Natural killer cell (primary cell): ENCODE data around the gene NDUFAF5. TPM values are rescaled to one million over a fixed set of nuclear protein-coding genes. Genes with fewer than 3 reads are reported as not detected.
A peak's percentile ranks its signal among the peaks of the same experiment; 100 is the strongest.
"Not testable (repeated sequence)": the region's sequence is repeated elsewhere in the genome, so short reads cannot be mapped to it uniquely, and the experiment has no call there.

Source experiments
- ATAC-seq, 3 donors: fragments of 150-1000 bp in 2 of 3; fragments of 200-7000 bp in 1 of 3; cut with Tn5 transposase; 1 replicate in 1 of 3; 2 replicates in 2 of 3; pipeline ENCODE4 v1.10.0; 2021; ENCODE audit warnings: mild to moderate bottlenecking in 2 of 3, moderate library complexity in 2 of 3
- DNase-seq, 2 donors: peaks; one replicate each; pipeline versions ENCODE4 v3.0.0 to v3.0.0-alpha.2; 2013 to 2021; ENCODE audit warnings: mixed read lengths in 1 of 2
- H3K27ac ChIP-seq: one replicate; pipeline ENCODE4 v1.5.1; 2013; ENCODE audit warnings: mild to moderate bottlenecking, low read length
- H3K27me3 ChIP-seq: one replicate; pipeline ENCODE4 v1.6.1; 2013; ENCODE audit warnings: low read length; ENCODE audit not compliant: control insufficient read depth, insufficient read depth
- H3K36me3 ChIP-seq: one replicate; pipeline ENCODE4 v1.6.1; 2013; ENCODE audit warnings: low read length; ENCODE audit not compliant: control insufficient read depth, insufficient read depth
- H3K4me1 ChIP-seq: one replicate; pipeline ENCODE4 v1.6.1; 2013; ENCODE audit warnings: low read length; ENCODE audit not compliant: control insufficient read depth, insufficient read depth
- H3K4me3 ChIP-seq: one replicate; pipeline ENCODE4 v1.5.1; 2013; ENCODE audit warnings: low read length
- H3K9me3 ChIP-seq: one replicate; pipeline ENCODE4 v1.6.1; 2013; ENCODE audit warnings: low read length; ENCODE audit not compliant: control insufficient read depth, insufficient read depth
- H3K27ac Mint-ChIP-seq, 2 donors: one replicate each; pipeline ENCODE4 v1.8.0; 2022; ENCODE audit warnings: mild to moderate bottlenecking in 2 of 2, mixed read lengths in 2 of 2, moderate library complexity in 1 of 2
- H3K27me3 Mint-ChIP-seq, 2 donors: one replicate each; pipeline ENCODE4 v1.8.0; 2022; ENCODE audit warnings: low read depth in 2 of 2, mixed read lengths in 2 of 2
- H3K36me3 Mint-ChIP-seq: one replicate; pipeline ENCODE4 v1.8.0; 2022; ENCODE audit warnings: mixed read lengths
- H3K4me1 Mint-ChIP-seq, 2 donors: one replicate each; pipeline ENCODE4 v1.8.0; 2022; ENCODE audit warnings: mixed read lengths in 2 of 2
- H3K4me3 Mint-ChIP-seq: one replicate; pipeline ENCODE4 v1.8.0; 2022; ENCODE audit warnings: mild to moderate bottlenecking, moderate library complexity, mixed read lengths
- H3K9me3 Mint-ChIP-seq, 2 donors: one replicate each; pipeline ENCODE4 v1.8.0; 2022; ENCODE audit warnings: mixed read lengths in 2 of 2
- CTCF ChIP-seq: fragments of 200-600 bp; IDR thresholded peaks from one replicate; pipeline ENCODE4 v1.8.0; 2022; ENCODE audit warnings: antibody characterized with exemption
- WGBS: methylation state at CpG from one replicate; pipeline ENCODE4 v1.1.7; 2013; ENCODE audit warnings: missing lambda C conversion rate; ENCODE audit not compliant: insufficient coverage; 5-methylcytosine and 5-hydroxymethylcytosine counted together
- intact Hi-C: fragments of 100-400 bp; cut with micrococcal nuclease; formaldehyde crosslinking; loops from one replicate; pipeline ENCODE4 v1.14.2; 2022
- total RNA-seq, 4 donors: library from RNA; stranded (reverse); fragments of 120-200 nt in 1 of 4; gene quantifications; one replicate each; pipeline versions ENCODE4 v1.2.3 to v1.2.4, GENCODE V29; 2013 to 2022

NDUFAF5 gene
- 10 to 100 TPM; 63.4 to 75.9 (median 63.7) TPM for total RNA-seq
- total RNA-seq (2013), result 40.2 TPM

- peak; percentile 96 to 99 (median 98) for ATAC-seq
- intact Hi-C loops, result loop anchor here (5.0 to 10.0 kb wide), 2 partner anchors 148 to 860 kb away; partner anchors contain the start of gene TASP1
Observed at GRCh38 chr20:13784893-13785715, at the start of gene NDUFAF5, which contains the start of gene ESF1. Gene NDUFAF5 (plus strand): TSS chr20:13785028. CDS start chr20:13785069, 41 bp downstream. Gene ESF1 (minus strand): TSS chr20:13784919. CDS start chr20:13783140, 1,779 bp downstream.

GRCh38 chr20:13735826-13736225 is 49.0 kb upstream of the NDUFAF5 start:
- WGBS, result 100% methylated on average over 1 of the region's 1 CpG
- intact Hi-C loops, result no loop called here
- H3K27me3 Mint-ChIP-seq, result no peaks in the 10 kb centered on the region
- Histone ChIP-seq H3K4me1 (no peaks in the 10 kb centered on the region), H3K9me3 (peaks cover 2% of the 10 kb centered on the region), H3K27ac (no peak overlapping the region), H3K27me3 (no peaks in the 10 kb centered on the region), H3K4me3 (no peak overlapping the region), H3K36me3 (peaks cover 21% of the 10 kb centered on the region)
- no peak overlapping the region for H3K4me3 Mint-ChIP-seq
- no peaks in the 10 kb centered on the region for H3K4me1 Mint-ChIP-seq
- H3K36me3 Mint-ChIP-seq, result peaks cover 7% of the 10 kb centered on the region
- ATAC-seq, result no peak
- peaks cover 0 to 4% of the 10 kb centered on the region in 2 donors for H3K9me3 Mint-ChIP-seq
- DNase-seq, result no peak
- TF ChIP-seq CTCF, result no peak
- H3K27ac Mint-ChIP-seq, result no peak overlapping the region

More at GRCh38 chr20:13784893-13785715, at the start of gene NDUFAF5, which contains the start of gene ESF1:
- peak within 1 kb of the TSS; percentile 89 for H3K27ac ChIP-seq
- peak; percentile 85 to 96 for DNase-seq
- H3K4me1 ChIP-seq, result peaks cover 17% of the 10 kb centered on the region
- H3K27me3 ChIP-seq, result no peaks in the 10 kb centered on the region
- peak within 1 kb of the TSS; percentile 87 for H3K4me3 ChIP-seq
- TF ChIP-seq CTCF, result no peak
- peak within 1 kb of the TSS; percentile 97 for H3K4me3 Mint-ChIP-seq
- no peaks in the 10 kb centered on the region for H3K9me3 Mint-ChIP-seq
- H3K36me3 ChIP-seq, result peaks cover 12% of the 10 kb centered on the region
- under 1% methylated on average over 54 of the region's 54 CpGs for WGBS
- H3K27me3 Mint-ChIP-seq, result no peaks in the 10 kb centered on the region
- H3K27ac Mint-ChIP-seq, result peak within 1 kb of the TSS; percentile 98 to 99
- H3K4me1 Mint-ChIP-seq, result peaks cover 37 to 50% of the 10 kb centered on the region in 2 donors
- H3K36me3 Mint-ChIP-seq, result no peaks in the 10 kb centered on the region
- no peaks in the 10 kb centered on the region for H3K9me3 ChIP-seq

GRCh38 chr20:13736436-13737191 is 48.2 kb upstream of the NDUFAF5 start:
- WGBS, result 92% methylated on average over 1 of the region's 3 CpGs
- no peak for TF ChIP-seq CTCF
- H3K4me3 Mint-ChIP-seq, result no peak overlapping the region
- Histone ChIP-seq H3K27me3 (no peaks in the 10 kb centered on the region), H3K9me3 (peaks cover 2% of the 10 kb centered on the region), H3K27ac (no peak overlapping the region), H3K4me1 (no peaks in the 10 kb centered on the region), H3K4me3 (no peak overlapping the region), H3K36me3 (peaks cover 23% of the 10 kb centered on the region)
- intact Hi-C loops, result no loop called here
- ATAC-seq (no peak), DNase-seq (no peak)
- no peak overlapping the region for H3K27ac Mint-ChIP-seq
- H3K27me3 Mint-ChIP-seq, result no peaks in the 10 kb centered on the region
- no peaks in the 10 kb centered on the region for H3K4me1 Mint-ChIP-seq
- H3K36me3 Mint-ChIP-seq, result peaks cover 7% of the 10 kb centered on the region
- H3K9me3 Mint-ChIP-seq, result peaks cover 0 to 6% of the 10 kb centered on the region in 2 donors

- DNase-seq, H3K4me1 ChIP-seq, H3K27ac ChIP-seq, H3K36me3 ChIP-seq, H3K4me3 Mint-ChIP-seq, H3K4me3 ChIP-seq, ATAC-seq, H3K9me3 ChIP-seq, H3K4me1 Mint-ChIP-seq, H3K27ac Mint-ChIP-seq, H3K27me3 ChIP-seq, H3K36me3 Mint-ChIP-seq, H3K9me3 Mint-ChIP-seq, intact Hi-C loops, H3K27me3 Mint-ChIP-seq: not testable (repeated sequence)
- WGBS, result 100% methylated on average over 1 of the region's 1 CpG
Observed at GRCh38 chr20:13738187-13738586, 46.6 kb upstream of the NDUFAF5 start.
